K562 (cell line): ENCODE measurements around the gene IGF2BP1. TPM values are rescaled to one million over a fixed set of nuclear protein-coding genes. Genes with fewer than 3 reads are reported as not detected.

Experiments
- ASH1L ChIP-seq: fragments of 450-650 bp; IDR thresholded peaks from 2 replicates; pipeline ENCODE4 v1.6.1; 2018; ENCODE audit warnings: borderline replicate concordance, mild to moderate bottlenecking, low read depth; ENCODE audit not compliant: partially characterized antibody
- CHD2 ChIP-seq: IDR thresholded peaks from 2 replicates; pipeline ENCODE4 v1.6.1; 2011; ENCODE audit warnings: low read depth, low read length
- HCFC1 ChIP-seq: IDR thresholded peaks from 2 replicates; pipeline ENCODE4 v1.6.1; 2012; ENCODE audit warnings: low read depth, low read length, improper control_type of control experiment
- MTA1 ChIP-seq: fragments of 450-650 bp; IDR thresholded peaks from 2 replicates; pipeline ENCODE4 v1.6.1; 2017; ENCODE audit warnings: borderline replicate concordance
- NFRKB ChIP-seq: fragments of 450-650 bp; IDR thresholded peaks from 2 replicates; pipeline ENCODE4 v1.6.1; 2016; ENCODE audit warnings: low read depth
- PCBP2 ChIP-seq: fragments of 200-400 bp; formaldehyde crosslinking; IDR thresholded peaks from 2 replicates; pipeline ENCODE4 v1.6.1; 2018; ENCODE audit warnings: low read length, low read depth, mild to moderate bottlenecking, moderate library complexity; ENCODE audit not compliant: poor library complexity, severe bottlenecking
- RB1 ChIP-seq: fragments of 450-650 bp; IDR thresholded peaks from 2 replicates; pipeline ENCODE4 v1.6.1; 2017; ENCODE audit warnings: low read depth, mild to moderate bottlenecking
- RBM14 ChIP-seq: fragments of 200-400 bp; formaldehyde crosslinking; IDR thresholded peaks from 2 replicates; pipeline ENCODE4 v1.6.1; 2018; ENCODE audit warnings: low read depth, mild to moderate bottlenecking, low read length, moderate library complexity, borderline replicate concordance; ENCODE audit not compliant: insufficient read depth
- SIN3A ChIP-seq, 2 experiments: fragments of 150-350 bp in 1 of 2; IDR thresholded peaks; 2 replicates each; pipeline ENCODE4 v1.6.1; 2011 to 2016; ENCODE audit warnings: borderline replicate concordance in 2 of 2, low read depth in 2 of 2, low read length in 2 of 2, mild to moderate bottlenecking in 2 of 2, moderate library complexity in 2 of 2; ENCODE audit not compliant: control insufficient read depth in 1 of 2
- TAF9B ChIP-seq: fragments of 450-650 bp; IDR thresholded peaks from 2 replicates; pipeline ENCODE4 v1.6.1; 2018; ENCODE audit warnings: mild to moderate bottlenecking; ENCODE audit not compliant: partially characterized antibody
- U2AF1 ChIP-seq: fragments of 200-400 bp; formaldehyde crosslinking; optimal IDR thresholded peaks from 2 replicates; pipeline ENCODE3; 2017; ENCODE audit warnings: mild to moderate bottlenecking, low read depth, low read length, moderate library complexity
- ZNF143 ChIP-seq: sonication (generic); formaldehyde crosslinking; IDR thresholded peaks from 2 replicates; pipeline ENCODE4 v1.9.0; 2022; ENCODE audit warnings: mild to moderate bottlenecking, missing genetic modification reagents
- ZNF217 ChIP-seq: sonication (generic); formaldehyde crosslinking; IDR thresholded peaks from 2 replicates; pipeline ENCODE4 v1.8.0; 2022; ENCODE audit warnings: mild to moderate bottlenecking, missing genetic modification reagents
- polyA plus RNA-seq, 8 experiments: library from polyadenylated mRNA; depleted of rRNA in 4 of 8; stranded (reverse) in 5 of 8; unstranded in 3 of 8; fragments of >200 nt; fragmentation: Nextera tagmentation in 2 of 8; fragmentation: Illumina TruSeq in 1 of 8; extraction: Ambion mirVana in 2 of 8; extraction: Trizol in 1 of 8; gene quantifications; 2 replicates each; pipeline versions ENCODE4 v1.2.1 to v1.2.3, GENCODE V29; 2011 to 2014; ENCODE audit warnings: inconsistent platforms in 1 of 8, missing spikeins in 1 of 8
- total RNA-seq, 7 experiments: library from RNA; depleted of rRNA in 6 of 7; stranded (reverse); fragments of >200 nt in 6 of 7; fragmentation: Illumina TruSeq in 2 of 7; extraction: Trizol in 2 of 7; gene quantifications; 2 replicates each; pipeline versions ENCODE4 v1.2.1 to v1.2.3, GENCODE V29; 2011 to 2021; ENCODE audit warnings: low replicate concordance in 1 of 7
- TF ChIP-seq, protein P1 (sequence below): fragments of 250-450 bp; sonication (Bioruptor Pico); IDR thresholded peaks from 2 replicates; pipeline ENCODE4 v1.8.0; 2022; ENCODE audit warnings: moderate library complexity, mild to moderate bottlenecking, inconsistent platforms
- TF ChIP-seq, protein P2 (sequence below): sonication (generic); formaldehyde crosslinking; IDR thresholded peaks from 2 replicates; pipeline ENCODE4 v1.8.0; 2022; ENCODE audit warnings: mild to moderate bottlenecking, missing genetic modification reagents
- TF ChIP-seq, protein P3 (sequence below): fragments of 250-450 bp; sonication (Bioruptor Pico); IDR thresholded peaks from 2 replicates; pipeline ENCODE4 v1.5.1; 2021; ENCODE audit warnings: mild to moderate bottlenecking
- TF ChIP-seq, protein P4 (sequence below): sonication (generic); formaldehyde crosslinking; IDR thresholded peaks from 2 replicates; pipeline ENCODE4 v1.4.0; 2020; ENCODE audit warnings: mild to moderate bottlenecking, missing genetic modification reagents
- TF ChIP-seq, protein P5 (sequence below): fragments of 450-650 bp; formaldehyde crosslinking; IDR thresholded peaks from 2 replicates; pipeline ENCODE4 v1.4.0; 2022; ENCODE audit warnings: missing genetic modification characterization

The IGF2BP1 gene
- total and polyA plus RNA-seq, 9 of the 15 experiments (the other 6 are each of a cell fraction or from before 2014, with no cell fraction given): 13.0 to 318 (median 53.6) TPM

DNA sequence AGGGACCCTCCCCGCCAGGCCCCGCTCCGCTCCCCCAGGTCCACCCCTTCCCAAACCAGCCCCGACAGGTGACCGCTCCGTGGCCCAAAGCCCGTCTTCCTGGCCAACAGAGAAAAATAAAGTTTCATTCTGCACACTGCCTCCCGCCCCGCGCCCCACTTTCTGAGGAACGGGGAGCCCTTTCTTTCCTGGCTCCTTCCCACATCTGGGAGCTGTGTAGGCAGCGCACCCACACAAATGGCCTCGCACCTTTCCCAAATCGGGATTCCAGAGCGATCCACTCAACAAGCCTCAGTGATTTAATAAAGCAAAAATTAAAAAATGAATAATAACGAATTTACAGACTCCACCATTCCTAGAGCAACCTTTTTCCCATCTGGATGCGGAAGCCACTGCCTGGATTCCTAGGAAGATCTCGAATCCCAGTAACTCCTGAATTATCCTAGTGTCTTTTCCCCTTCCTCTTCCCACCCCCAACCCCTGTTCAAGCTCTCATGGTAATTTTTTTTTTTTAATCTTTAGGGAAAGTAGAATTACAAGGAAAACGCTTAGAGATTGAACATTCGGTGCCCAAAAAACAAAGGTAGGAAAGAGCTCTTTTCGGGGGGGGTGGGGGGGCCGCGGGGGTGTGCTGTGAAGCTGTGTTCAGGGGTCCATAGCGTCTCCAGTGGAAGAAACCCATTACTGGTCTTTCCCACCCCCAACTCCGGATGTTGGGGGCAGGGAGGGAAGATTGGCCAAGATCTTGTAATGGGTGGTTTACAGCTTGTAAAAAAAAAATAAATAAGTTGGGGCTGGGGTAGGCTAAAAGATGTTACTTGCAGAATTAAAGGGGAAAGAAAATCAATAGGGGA is 1.6 kb downstream of the IGF2BP1 start (continued):
- TF ChIP-seq SIN3A (IDR thresholded peaks at IDR 0.05; ENCODE audit: borderline replicate concordance in 2 of 2, control insufficient read depth in 1 of 2, low read depth in 2 of 2, low read length in 2 of 2): peak in 1 of 2 experiments; percentile 64; a peak in 1 of 4 replicates
- TF ChIP-seq U2AF1: no peak
- 0 out of 2 replicates have a peak, but pooled peaks have one; percentile 19 for TF ChIP-seq HCFC1
- TF ChIP-seq NFRKB: peak; percentile 55
- TF ChIP-seq, protein P1, sequence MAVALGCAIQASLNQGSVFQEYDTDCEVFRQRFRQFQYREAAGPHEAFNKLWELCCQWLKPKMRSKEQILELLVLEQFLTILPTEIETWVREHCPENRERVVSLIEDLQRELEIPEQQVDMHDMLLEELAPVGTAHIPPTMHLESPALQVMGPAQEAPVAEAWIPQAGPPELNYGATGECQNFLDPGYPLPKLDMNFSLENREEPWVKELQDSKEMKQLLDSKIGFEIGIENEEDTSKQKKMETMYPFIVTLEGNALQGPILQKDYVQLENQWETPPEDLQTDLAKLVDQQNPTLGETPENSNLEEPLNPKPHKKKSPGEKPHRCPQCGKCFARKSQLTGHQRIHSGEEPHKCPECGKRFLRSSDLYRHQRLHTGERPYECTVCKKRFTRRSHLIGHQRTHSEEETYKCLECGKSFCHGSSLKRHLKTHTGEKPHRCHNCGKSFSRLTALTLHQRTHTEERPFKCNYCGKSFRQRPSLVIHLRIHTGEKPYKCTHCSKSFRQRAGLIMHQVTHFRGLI: no peak
- TF ChIP-seq RBM14: no peak
- TF ChIP-seq, protein P2, sequence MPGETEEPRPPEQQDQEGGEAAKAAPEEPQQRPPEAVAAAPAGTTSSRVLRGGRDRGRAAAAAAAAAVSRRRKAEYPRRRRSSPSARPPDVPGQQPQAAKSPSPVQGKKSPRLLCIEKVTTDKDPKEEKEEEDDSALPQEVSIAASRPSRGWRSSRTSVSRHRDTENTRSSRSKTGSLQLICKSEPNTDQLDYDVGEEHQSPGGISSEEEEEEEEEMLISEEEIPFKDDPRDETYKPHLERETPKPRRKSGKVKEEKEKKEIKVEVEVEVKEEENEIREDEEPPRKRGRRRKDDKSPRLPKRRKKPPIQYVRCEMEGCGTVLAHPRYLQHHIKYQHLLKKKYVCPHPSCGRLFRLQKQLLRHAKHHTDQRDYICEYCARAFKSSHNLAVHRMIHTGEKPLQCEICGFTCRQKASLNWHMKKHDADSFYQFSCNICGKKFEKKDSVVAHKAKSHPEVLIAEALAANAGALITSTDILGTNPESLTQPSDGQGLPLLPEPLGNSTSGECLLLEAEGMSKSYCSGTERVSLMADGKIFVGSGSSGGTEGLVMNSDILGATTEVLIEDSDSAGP (CRISPR knock-in tag): no peak
- no peak for TF ChIP-seq ZNF217
- TF ChIP-seq ZNF143 (CRISPR knock-in tag): no peak
- 0 out of 2 replicates have a peak, but pooled peaks have one; percentile 26 for TF ChIP-seq MTA1
- TF ChIP-seq TAF9B: peak; percentile 38
- TF ChIP-seq, protein P3, sequence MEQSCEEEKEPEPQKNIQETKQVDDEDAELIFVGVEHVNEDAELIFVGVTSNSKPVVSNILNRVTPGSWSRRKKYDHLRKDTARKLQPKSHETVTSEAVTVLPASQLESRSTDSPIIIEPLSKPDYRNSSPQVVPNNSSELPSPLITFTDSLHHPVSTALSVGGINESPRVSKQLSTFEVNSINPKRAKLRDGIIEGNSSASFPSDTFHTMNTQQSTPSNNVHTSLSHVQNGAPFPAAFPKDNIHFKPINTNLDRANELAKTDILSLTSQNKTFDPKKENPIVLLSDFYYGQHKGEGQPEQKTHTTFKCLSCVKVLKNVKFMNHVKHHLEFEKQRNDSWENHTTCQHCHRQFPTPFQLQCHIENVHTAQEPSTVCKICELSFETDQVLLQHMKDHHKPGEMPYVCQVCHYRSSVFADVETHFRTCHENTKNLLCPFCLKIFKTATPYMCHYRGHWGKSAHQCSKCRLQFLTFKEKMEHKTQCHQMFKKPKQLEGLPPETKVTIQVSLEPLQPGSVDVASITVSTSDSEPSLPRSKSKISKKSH (CRISPR knock-in tag): no peak
- TF ChIP-seq, protein P4, sequence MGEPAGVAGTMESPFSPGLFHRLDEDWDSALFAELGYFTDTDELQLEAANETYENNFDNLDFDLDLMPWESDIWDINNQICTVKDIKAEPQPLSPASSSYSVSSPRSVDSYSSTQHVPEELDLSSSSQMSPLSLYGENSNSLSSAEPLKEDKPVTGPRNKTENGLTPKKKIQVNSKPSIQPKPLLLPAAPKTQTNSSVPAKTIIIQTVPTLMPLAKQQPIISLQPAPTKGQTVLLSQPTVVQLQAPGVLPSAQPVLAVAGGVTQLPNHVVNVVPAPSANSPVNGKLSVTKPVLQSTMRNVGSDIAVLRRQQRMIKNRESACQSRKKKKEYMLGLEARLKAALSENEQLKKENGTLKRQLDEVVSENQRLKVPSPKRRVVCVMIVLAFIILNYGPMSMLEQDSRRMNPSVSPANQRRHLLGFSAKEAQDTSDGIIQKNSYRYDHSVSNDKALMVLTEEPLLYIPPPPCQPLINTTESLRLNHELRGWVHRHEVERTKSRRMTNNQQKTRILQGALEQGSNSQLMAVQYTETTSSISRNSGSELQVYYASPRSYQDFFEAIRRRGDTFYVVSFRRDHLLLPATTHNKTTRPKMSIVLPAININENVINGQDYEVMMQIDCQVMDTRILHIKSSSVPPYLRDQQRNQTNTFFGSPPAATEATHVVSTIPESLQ (CRISPR knock-in tag): no peak
- TF ChIP-seq, protein P5, sequence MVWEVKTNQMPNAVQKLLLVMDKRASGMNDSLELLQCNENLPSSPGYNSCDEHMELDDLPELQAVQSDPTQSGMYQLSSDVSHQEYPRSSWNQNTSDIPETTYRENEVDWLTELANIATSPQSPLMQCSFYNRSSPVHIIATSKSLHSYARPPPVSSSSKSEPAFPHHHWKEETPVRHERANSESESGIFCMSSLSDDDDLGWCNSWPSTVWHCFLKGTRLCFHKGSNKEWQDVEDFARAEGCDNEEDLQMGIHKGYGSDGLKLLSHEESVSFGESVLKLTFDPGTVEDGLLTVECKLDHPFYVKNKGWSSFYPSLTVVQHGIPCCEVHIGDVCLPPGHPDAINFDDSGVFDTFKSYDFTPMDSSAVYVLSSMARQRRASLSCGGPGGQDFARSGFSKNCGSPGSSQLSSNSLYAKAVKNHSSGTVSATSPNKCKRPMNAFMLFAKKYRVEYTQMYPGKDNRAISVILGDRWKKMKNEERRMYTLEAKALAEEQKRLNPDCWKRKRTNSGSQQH (CRISPR knock-in tag): no peak
- TF ChIP-seq ASH1L: no peak
- TF ChIP-seq CHD2: peak; percentile 36; the same call in 1 of the 2 replicates
- no peak for TF ChIP-seq PCBP2
- TF ChIP-seq RB1: no peak
